Right ventricle myocardium superior (tissue), 1 donor: Measurements from ENCODE around the gene STK24. TPM values are rescaled to one million over a fixed set of nuclear protein-coding genes. Genes with fewer than 3 reads are reported as not detected.

Experiments used
- total RNA-seq: library from RNA; stranded (reverse); fragmentation: NEBNext Ultra II Directional; extraction: Animal tissue kit (Norgen Biotek cat#: 25700); gene quantifications from one replicate; pipeline ENCODE4 v1.2.1, GENCODE V29; 2021
- donor health status: DM: no; HTN: yes; CAD: no; lungs with severe emphysema.

STK24 gene
- total RNA-seq, 1 donor from 2014 or later: 56.1 TPM

Other genes starting within 250 kb of the STK24 start
- not detected for gene SLC15A1, start 175.6 kb upstream of the STK24 start, total RNA-seq